HEK293 (cell line): ENCODE data around the gene REEP6.
A peak's percentile ranks its signal among the peaks of the same experiment; 100 is the strongest.

Experiments
- BCL11A ChIP-seq: fragments of 450-650 bp; formaldehyde crosslinking; IDR thresholded peaks from 2 replicates; pipeline ENCODE4 v1.5.1; 2016; ENCODE audit warnings: low read depth, missing biosample characterization, missing genetic modification characterization
- KLF9 ChIP-seq: fragments of 450-650 bp; formaldehyde crosslinking; IDR thresholded peaks from 2 replicates; pipeline ENCODE4 v1.5.1; 2016; ENCODE audit warnings: missing biosample characterization, missing genetic modification characterization, low read depth
- MYNN ChIP-seq: fragments of 450-650 bp; formaldehyde crosslinking; IDR thresholded peaks from 2 replicates; pipeline ENCODE4 v1.5.1; 2016; ENCODE audit warnings: missing biosample characterization, missing genetic modification characterization, borderline replicate concordance
- SP3 ChIP-seq: fragments of 450-650 bp; formaldehyde crosslinking; IDR thresholded peaks from 2 replicates; pipeline ENCODE4 v1.5.1; 2016; ENCODE audit warnings: missing biosample characterization, missing genetic modification characterization
- ZNF157 ChIP-seq: fragments of 450-650 bp; formaldehyde crosslinking; IDR thresholded peaks from 2 replicates; pipeline ENCODE4 v1.5.1; 2016; ENCODE audit warnings: missing biosample characterization, missing genetic modification characterization
- ZNF24 ChIP-seq: fragments of 450-650 bp; formaldehyde crosslinking; IDR thresholded peaks from 2 replicates; pipeline ENCODE4 v1.5.1; 2016; ENCODE audit warnings: missing biosample characterization, missing genetic modification characterization
- ZNF335 ChIP-seq: fragments of 450-650 bp; formaldehyde crosslinking; conservative IDR thresholded peaks from 2 replicates; pipeline ENCODE4 v1.5.1; 2016; ENCODE audit warnings: missing biosample characterization, missing genetic modification characterization
- ZNF433 ChIP-seq: fragments of 450-650 bp; formaldehyde crosslinking; IDR thresholded peaks from 2 replicates; pipeline ENCODE4 v1.5.1; 2016; ENCODE audit warnings: missing biosample characterization, missing genetic modification characterization, low read depth
- ZNF449 ChIP-seq: fragments of 450-650 bp; formaldehyde crosslinking; IDR thresholded peaks from 2 replicates; pipeline ENCODE4 v1.5.1; 2017; ENCODE audit warnings: missing biosample characterization, mild to moderate bottlenecking, missing genetic modification characterization, moderate library complexity
- ZNF529 ChIP-seq: fragments of 450-650 bp; formaldehyde crosslinking; IDR thresholded peaks from 2 replicates; pipeline ENCODE4 v1.5.1; 2017; ENCODE audit warnings: missing genetic modification characterization, missing biosample characterization; ENCODE audit not compliant: insufficient replicate concordance
- ZNF560 ChIP-seq: fragments of 450-650 bp; formaldehyde crosslinking; IDR thresholded peaks from 2 replicates; pipeline ENCODE4 v1.5.1; 2017; ENCODE audit warnings: missing biosample characterization, missing genetic modification characterization, borderline replicate concordance
- ZNF580 ChIP-seq: fragments of 450-650 bp; formaldehyde crosslinking; IDR thresholded peaks from 2 replicates; pipeline ENCODE4 v1.5.1; 2016; ENCODE audit warnings: missing biosample characterization, missing genetic modification characterization
- ZNF629 ChIP-seq: fragments of 450-650 bp; formaldehyde crosslinking; IDR thresholded peaks from 2 replicates; pipeline ENCODE4 v1.5.1; 2017; ENCODE audit warnings: missing biosample characterization, missing genetic modification characterization
- TF ChIP-seq, protein P1 (sequence below): fragments of 450-650 bp; formaldehyde crosslinking; IDR thresholded peaks from 2 replicates; pipeline ENCODE4 v1.5.1; 2017; ENCODE audit warnings: missing biosample characterization, missing genetic modification characterization
- TF ChIP-seq, protein P2 (sequence below): fragments of 450-650 bp; formaldehyde crosslinking; IDR thresholded peaks from 2 replicates; pipeline ENCODE4 v1.5.1; 2016; ENCODE audit warnings: missing biosample characterization, missing genetic modification characterization
- TF ChIP-seq, protein P3 (sequence below): fragments of 450-650 bp; formaldehyde crosslinking; IDR thresholded peaks from 2 replicates; pipeline ENCODE4 v1.5.1; 2016; ENCODE audit warnings: missing biosample characterization, missing genetic modification characterization
- TF ChIP-seq, protein P4 (sequence below): fragments of 450-650 bp; formaldehyde crosslinking; IDR thresholded peaks from 2 replicates; pipeline ENCODE4 v1.5.1; 2017; ENCODE audit warnings: missing biosample characterization, missing genetic modification characterization

Gene REEP6

GRCh38 chr19:1470305-1471009, 20.5 kb upstream of the REEP6 start (continued):
- TF ChIP-seq ZNF449 (tag by site-specific recombination) (peak; percentile 74), KLF9 (peak; percentile 87; the same call in 1 of the 2 replicates), ZNF335 (tag by site-specific recombination) (no peak), BCL11A (tag by site-specific recombination) (no peak), ZNF529 (tag by site-specific recombination) (no peak), SP3 (tag by site-specific recombination) (peak; percentile 60; the same call in 1 of the 2 replicates), MYNN (tag by site-specific recombination) (no peak), ZNF629 (tag by site-specific recombination) (peak; percentile 50; the same call in 1 of the 2 replicates), ZNF560 (tag by site-specific recombination) (peak; percentile 54; the same call in 1 of the 2 replicates), ZNF157 (no peak), ZNF433 (tag by site-specific recombination) (no peak), ZNF580 (tag by site-specific recombination) (no peak), ZNF24 (tag by site-specific recombination) (no peak)
- TF ChIP-seq, protein P1, sequence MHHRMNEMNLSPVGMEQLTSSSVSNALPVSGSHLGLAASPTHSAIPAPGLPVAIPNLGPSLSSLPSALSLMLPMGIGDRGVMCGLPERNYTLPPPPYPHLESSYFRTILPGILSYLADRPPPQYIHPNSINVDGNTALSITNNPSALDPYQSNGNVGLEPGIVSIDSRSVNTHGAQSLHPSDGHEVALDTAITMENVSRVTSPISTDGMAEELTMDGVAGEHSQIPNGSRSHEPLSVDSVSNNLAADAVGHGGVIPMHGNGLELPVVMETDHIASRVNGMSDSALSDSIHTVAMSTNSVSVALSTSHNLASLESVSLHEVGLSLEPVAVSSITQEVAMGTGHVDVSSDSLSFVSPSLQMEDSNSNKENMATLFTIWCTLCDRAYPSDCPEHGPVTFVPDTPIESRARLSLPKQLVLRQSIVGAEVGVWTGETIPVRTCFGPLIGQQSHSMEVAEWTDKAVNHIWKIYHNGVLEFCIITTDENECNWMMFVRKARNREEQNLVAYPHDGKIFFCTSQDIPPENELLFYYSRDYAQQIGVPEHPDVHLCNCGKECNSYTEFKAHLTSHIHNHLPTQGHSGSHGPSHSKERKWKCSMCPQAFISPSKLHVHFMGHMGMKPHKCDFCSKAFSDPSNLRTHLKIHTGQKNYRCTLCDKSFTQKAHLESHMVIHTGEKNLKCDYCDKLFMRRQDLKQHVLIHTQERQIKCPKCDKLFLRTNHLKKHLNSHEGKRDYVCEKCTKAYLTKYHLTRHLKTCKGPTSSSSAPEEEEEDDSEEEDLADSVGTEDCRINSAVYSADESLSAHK (tag by site-specific recombination) = peak; percentile 92
- TF ChIP-seq, protein P2, sequence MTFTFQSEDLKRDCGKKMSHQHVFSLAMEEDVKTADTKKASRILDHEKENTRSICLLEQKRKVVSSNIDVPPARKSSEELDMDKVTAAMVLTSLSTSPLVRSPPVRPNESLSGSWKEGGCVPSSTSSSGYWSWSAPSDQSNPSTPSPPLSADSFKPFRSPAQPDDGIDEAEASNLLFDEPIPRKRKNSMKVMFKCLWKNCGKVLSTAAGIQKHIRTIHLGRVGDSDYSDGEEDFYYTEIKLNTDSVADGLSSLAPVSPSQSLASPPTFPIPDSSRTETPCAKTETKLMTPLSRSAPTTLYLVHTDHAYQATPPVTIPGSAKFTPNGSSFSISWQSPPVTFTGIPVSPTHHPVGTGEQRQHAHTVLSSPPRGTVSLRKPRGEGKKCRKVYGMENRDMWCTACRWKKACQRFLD (tag by site-specific recombination) = no peak
- TF ChIP-seq, protein P3, sequence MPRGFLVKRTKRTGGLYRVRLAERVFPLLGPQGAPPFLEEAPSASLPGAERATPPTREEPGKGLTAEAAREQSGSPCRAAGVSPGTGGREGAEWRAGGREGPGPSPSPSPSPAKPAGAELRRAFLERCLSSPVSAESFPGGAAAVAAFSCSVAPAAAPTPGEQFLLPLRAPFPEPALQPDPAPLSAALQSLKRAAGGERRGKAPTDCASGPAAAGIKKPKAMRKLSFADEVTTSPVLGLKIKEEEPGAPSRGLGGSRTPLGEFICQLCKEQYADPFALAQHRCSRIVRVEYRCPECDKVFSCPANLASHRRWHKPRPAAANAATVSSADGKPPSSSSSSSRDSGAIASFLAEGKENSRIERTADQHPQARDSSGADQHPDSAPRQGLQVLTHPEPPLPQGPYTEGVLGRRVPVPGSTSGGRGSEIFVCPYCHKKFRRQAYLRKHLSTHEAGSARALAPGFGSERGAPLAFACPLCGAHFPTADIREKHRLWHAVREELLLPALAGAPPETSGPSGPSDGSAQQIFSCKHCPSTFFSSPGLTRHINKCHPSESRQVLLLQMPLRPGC (tag by site-specific recombination) = 0 out of 2 replicates have a peak, but pooled peaks have one; percentile 11
- TF ChIP-seq, protein P4, sequence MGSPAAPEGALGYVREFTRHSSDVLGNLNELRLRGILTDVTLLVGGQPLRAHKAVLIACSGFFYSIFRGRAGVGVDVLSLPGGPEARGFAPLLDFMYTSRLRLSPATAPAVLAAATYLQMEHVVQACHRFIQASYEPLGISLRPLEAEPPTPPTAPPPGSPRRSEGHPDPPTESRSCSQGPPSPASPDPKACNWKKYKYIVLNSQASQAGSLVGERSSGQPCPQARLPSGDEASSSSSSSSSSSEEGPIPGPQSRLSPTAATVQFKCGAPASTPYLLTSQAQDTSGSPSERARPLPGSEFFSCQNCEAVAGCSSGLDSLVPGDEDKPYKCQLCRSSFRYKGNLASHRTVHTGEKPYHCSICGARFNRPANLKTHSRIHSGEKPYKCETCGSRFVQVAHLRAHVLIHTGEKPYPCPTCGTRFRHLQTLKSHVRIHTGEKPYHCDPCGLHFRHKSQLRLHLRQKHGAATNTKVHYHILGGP (tag by site-specific recombination) = no peak
